CD4-positive, alpha-beta memory T cell (primary cell): Measurements from ENCODE around the gene SGCA. TPM values are rescaled to one million over a fixed set of nuclear protein-coding genes. Genes with fewer than 3 reads are reported as not detected.
A peak's percentile ranks its signal among the peaks of the same experiment; 100 is the strongest.

Source experiments
- CTCF ChIA-PET: fragments of 350-600 bp; sonication (Branson Sonifier 250); formaldehyde crosslinking; loops from one replicate; lab custom pipeline; 2021; ENCODE audit warnings: inconsistent platforms; ENCODE audit not compliant: partially characterized antibody; lab: Charles Lee
- POLR2A ChIA-PET: fragments of 350-600 bp; sonication (Branson Sonifier 250); formaldehyde crosslinking; loops from one replicate; lab custom pipeline; 2021; ENCODE audit not compliant: partially characterized antibody; lab: Charles Lee
- DNase-seq, 5 donors: peaks; one replicate each; pipeline versions ENCODE4 v3.0.0 to v3.0.0-alpha.2; 2020 to 2022; ENCODE audit warnings: mixed read lengths in 1 of 5
- H3K27ac ChIP-seq: one replicate; pipeline ENCODE4 v1.7.0; 2013; ENCODE audit warnings: low read depth, low read length
- H3K27me3 ChIP-seq: 2 replicates; pipeline ENCODE4 v1.7.0; 2013; ENCODE audit warnings: mild to moderate bottlenecking, low read length, moderate library complexity; ENCODE audit not compliant: insufficient read depth
- H3K36me3 ChIP-seq: 2 replicates; pipeline ENCODE4 v1.7.0; 2013; ENCODE audit warnings: mild to moderate bottlenecking, low read length, moderate library complexity; ENCODE audit not compliant: insufficient read depth
- H3K4me1 ChIP-seq: 2 replicates; pipeline ENCODE4 v1.7.0; 2013; ENCODE audit warnings: mild to moderate bottlenecking, low read length, moderate library complexity; ENCODE audit not compliant: insufficient read depth
- H3K4me3 ChIP-seq, 2 donors: one replicate each; pipeline ENCODE4 v1.7.0; 2013; ENCODE audit warnings: low read length in 2 of 2, mild to moderate bottlenecking in 1 of 2
- H3K9me3 ChIP-seq, 2 donors: one replicate each; pipeline ENCODE4 v1.7.0; 2013; ENCODE audit warnings: low read length in 2 of 2, control low read depth in 1 of 2; ENCODE audit not compliant: control insufficient read depth in 1 of 2
- H3K27ac Mint-ChIP-seq, 7 donors: one replicate each; pipeline ENCODE4 v1.8.0; 2020 to 2021; ENCODE audit warnings: mixed read lengths in 7 of 7, mild to moderate bottlenecking in 6 of 7, inconsistent platforms in 3 of 7, moderate library complexity in 3 of 7
- H3K27me3 Mint-ChIP-seq, 2 donors: one replicate each; pipeline ENCODE4 v1.8.0; 2020 to 2021; ENCODE audit warnings: mixed read lengths in 2 of 2
- H3K36me3 Mint-ChIP-seq, 2 donors: one replicate each; pipeline ENCODE4 v1.8.0; 2020 to 2021; ENCODE audit warnings: mixed read lengths in 2 of 2, inconsistent platforms in 1 of 2, mild to moderate bottlenecking in 1 of 2
- H3K4me1 Mint-ChIP-seq, 4 donors: one replicate each; pipeline ENCODE4 v1.8.0; 2020 to 2021; ENCODE audit warnings: mixed read lengths in 4 of 4, mild to moderate bottlenecking in 1 of 4
- H3K4me3 Mint-ChIP-seq, 8 donors: one replicate each; pipeline ENCODE4 v1.8.0; 2020 to 2021; ENCODE audit warnings: mixed read lengths in 8 of 8, mild to moderate bottlenecking in 7 of 8, moderate library complexity in 6 of 8, inconsistent platforms in 3 of 8
- H3K9me3 Mint-ChIP-seq, 8 donors: one replicate each; pipeline ENCODE4 v1.8.0; 2020 to 2021; ENCODE audit warnings: mixed read lengths in 8 of 8, mild to moderate bottlenecking in 5 of 8, inconsistent platforms in 3 of 8, moderate library complexity in 1 of 8
- intact Hi-C: fragments of 100-400 bp; cut with micrococcal nuclease; formaldehyde crosslinking; loops from one replicate; pipeline ENCODE4 v1.15.1; 2023
- polyA plus RNA-seq, 2 donors: library from polyadenylated mRNA; unstranded; fragments of 300-500 nt; fragmentation: Illumina TruSeq; gene quantifications; one replicate each; pipeline ENCODE4 v1.2.3, GENCODE V29; 2021
- total RNA-seq, 2 experiments: library from RNA; stranded (reverse); gene quantifications; one replicate each; pipeline ENCODE4 v1.2.3, GENCODE V29; 2021

The SGCA gene
- total and polyA plus RNA-seq, 4 experiments from 2014 or later: not detected

GRCh38 chr17:50165466-50165865 is 339 bp upstream of the SGCA start:
- peak in 1 of 5 donors; percentile 31 for DNase-seq
- Histone ChIP-seq H3K4me1 (peaks cover 30% of the 10 kb centered on the region), H3K27me3 (no peaks in the 10 kb centered on the region), H3K9me3 (no peaks in the 10 kb centered on the region), H3K27ac (no peak overlapping the region), H3K36me3 (no peaks in the 10 kb centered on the region), H3K4me3 (no peak overlapping the region)
- Mint-ChIP-seq H3K36me3 (peaks cover 0 to 3% of the 10 kb centered on the region in 2 donors), H3K4me1 (peaks cover 24 to 47% (median 30%) of the 10 kb centered on the region in 4 donors), H3K27ac (peak overlapping the region in 5 of 7 donors; percentile 55 to 75 (median 63)), H3K9me3 (peaks cover 0 to 3% (median 0%) of the 10 kb centered on the region in 8 donors), H3K4me3 (no peak overlapping the region), H3K27me3 (peaks cover 2 to 3% of the 10 kb centered on the region in 2 donors)
- CTCF ChIA-PET: interaction anchor here (0.9 to 1.6 kb wide), 6 partner anchors 10 to 71 kb away, joined by 3 to 7 read pairs (median 4); no protein-coding TSS in a partner anchor
- intact Hi-C loops: no loop called here
- POLR2A ChIA-PET: interaction anchor here (1.1 kb wide), 1 partner anchor 14 kb away, joined by 3 read pairs; no protein-coding TSS in a partner anchor

- POLR2A ChIA-PET: interaction anchor here (1.1 kb wide), 1 partner anchor 15 kb away, joined by 3 read pairs; no protein-coding TSS in a partner anchor
- CTCF ChIA-PET: interaction anchor here (1.6 to 3.3 kb wide), 2 partner anchors 11 to 28 kb away, joined by 7 to 28 read pairs; no protein-coding TSS in a partner anchor
Measured at GRCh38 chr17:50166518-50167181, 845 bp downstream of the SGCA start.

GRCh38 chr17:50167371-50167770 is 1.6 kb downstream of the SGCA start:
- peak in 1 of 5 donors; percentile 17 for DNase-seq
- Mint-ChIP-seq H3K27me3 (peaks cover 2 to 3% of the 10 kb centered on the region in 2 donors), H3K9me3 (peaks cover 0 to 3% (median 0%) of the 10 kb centered on the region in 8 donors), H3K36me3 (peaks cover 0 to 3% of the 10 kb centered on the region in 2 donors), H3K4me3 (no peak overlapping the region), H3K4me1 (peaks cover 13 to 30% (median 15%) of the 10 kb centered on the region in 4 donors), H3K27ac (no peak overlapping the region)
- intact Hi-C loops: no loop called here
- POLR2A ChIA-PET: no interaction called here
- Histone ChIP-seq H3K27ac (no peak overlapping the region), H3K27me3 (no peaks in the 10 kb centered on the region), H3K4me3 (no peak overlapping the region), H3K36me3 (no peaks in the 10 kb centered on the region), H3K4me1 (peaks cover 14% of the 10 kb centered on the region), H3K9me3 (no peaks in the 10 kb centered on the region)
- CTCF ChIA-PET: interaction anchor here (1.6 to 3.3 kb wide), 2 partner anchors 11 to 27 kb away, joined by 10 to 28 read pairs; no protein-coding TSS in a partner anchor

More at GRCh38 chr17:50166518-50167181, 845 bp downstream of the SGCA start:
- intact Hi-C loops: no loop called here
- no peak overlapping the region for H3K4me3 Mint-ChIP-seq
- H3K27me3 ChIP-seq: no peaks in the 10 kb centered on the region
- DNase-seq: peak in 1 of 5 donors; percentile 6
- H3K27me3 Mint-ChIP-seq: peaks cover 2 to 3% of the 10 kb centered on the region in 2 donors
- peaks cover 0 to 3% (median 0%) of the 10 kb centered on the region in 8 donors for H3K9me3 Mint-ChIP-seq
- peaks cover 21% of the 10 kb centered on the region for H3K4me1 ChIP-seq
- H3K9me3 ChIP-seq: no peaks in the 10 kb centered on the region
- H3K27ac ChIP-seq: no peak overlapping the region
- no peak overlapping the region for H3K4me3 ChIP-seq
- H3K36me3 Mint-ChIP-seq: peaks cover 0 to 3% of the 10 kb centered on the region in 2 donors
- H3K27ac Mint-ChIP-seq: peak overlapping the region in 2 of 7 donors; percentile 25 to 35
- no peaks in the 10 kb centered on the region for H3K36me3 ChIP-seq
- peaks cover 17 to 38% (median 21%) of the 10 kb centered on the region in 4 donors for H3K4me1 Mint-ChIP-seq

- H3K36me3 Mint-ChIP-seq: peaks cover 0 to 3% of the 10 kb centered on the region in 2 donors
- H3K27me3 Mint-ChIP-seq: peaks cover 2 to 3% of the 10 kb centered on the region in 2 donors
- intact Hi-C loops: no loop called here
- Histone ChIP-seq H3K36me3 (no peaks in the 10 kb centered on the region), H3K27me3 (no peaks in the 10 kb centered on the region), H3K4me1 (peaks cover 10% of the 10 kb centered on the region), H3K9me3 (no peaks in the 10 kb centered on the region), H3K4me3 (no peak overlapping the region), H3K27ac (no peak overlapping the region)
- H3K4me1 Mint-ChIP-seq: peaks cover 10 to 24% (median 11%) of the 10 kb centered on the region in 4 donors
- peaks cover 0 to 3% (median 0%) of the 10 kb centered on the region in 8 donors for H3K9me3 Mint-ChIP-seq
- ChIA-PET POLR2A (interaction anchor here (2.4 kb wide), 1 partner anchor 19 kb away, joined by 7 read pairs; no protein-coding TSS in a partner anchor), CTCF (interaction anchor here (1.0 to 3.3 kb wide), 7 partner anchors 10 to 129 kb away, joined by 3 to 28 read pairs (median 10); no protein-coding TSS in a partner anchor)
- DNase-seq: no peak
- H3K27ac Mint-ChIP-seq: peak overlapping the region in 5 of 7 donors; percentile 74 to 89 (median 85)
- peak overlapping the region in 2 of 8 donors; percentile 74 to 76 for H3K4me3 Mint-ChIP-seq
Measured at GRCh38 chr17:50168319-50168718, 2.5 kb downstream of the SGCA start.

GRCh38 chr17:50169121-50169764 is 3.4 kb downstream of the SGCA start:
- H3K36me3 ChIP-seq: no peaks in the 10 kb centered on the region
- no peak overlapping the region for H3K27ac ChIP-seq
- H3K4me1 Mint-ChIP-seq: peaks cover 10 to 19% (median 11%) of the 10 kb centered on the region in 4 donors
- intact Hi-C loops: loop anchor here (1.0 kb wide), 1 partner anchor 29 kb away; no protein-coding TSS in a partner anchor
- H3K36me3 Mint-ChIP-seq: peaks cover 0 to 3% of the 10 kb centered on the region in 2 donors
- POLR2A ChIA-PET: interaction anchor here (0.6 to 2.4 kb wide), 6 partner anchors 9 to 75 kb away, joined by 3 to 7 read pairs (median 4); no protein-coding TSS in a partner anchor
- DNase-seq: peak; percentile 71 to 81 (median 72)
- peak overlapping the region in 1 of 2 donors; percentile 35 for H3K4me3 ChIP-seq
- H3K4me1 ChIP-seq: peaks cover 10% of the 10 kb centered on the region
- H3K27me3 ChIP-seq: no peaks in the 10 kb centered on the region
- peaks cover 0 to 3% (median 0%) of the 10 kb centered on the region in 8 donors for H3K9me3 Mint-ChIP-seq
- peak overlapping the region; percentile 37 to 89 (median 81) for H3K27ac Mint-ChIP-seq
- H3K27me3 Mint-ChIP-seq: peaks cover 2 to 3% of the 10 kb centered on the region in 2 donors
- no peaks in the 10 kb centered on the region for H3K9me3 ChIP-seq
- peak overlapping the region; percentile 25 to 87 (median 65) for H3K4me3 Mint-ChIP-seq
- CTCF ChIA-PET: interaction anchor here (0.6 to 5.3 kb wide), 22 partner anchors 8 to 172 kb away, joined by 3 to 38 read pairs (median 5); no protein-coding TSS in a partner anchor

GRCh38 chr17:50169881-50170459 is 4.2 kb downstream of the SGCA start:
- Histone ChIP-seq H3K4me1 (peaks cover 10% of the 10 kb centered on the region), H3K36me3 (no peaks in the 10 kb centered on the region), H3K27me3 (no peaks in the 10 kb centered on the region), H3K4me3 (no peak overlapping the region), H3K9me3 (no peaks in the 10 kb centered on the region), H3K27ac (no peak overlapping the region)
- Mint-ChIP-seq H3K27me3 (peaks cover 2 to 3% of the 10 kb centered on the region in 2 donors), H3K27ac (peak overlapping the region in 1 of 7 donors; percentile 85), H3K9me3 (peaks cover 0 to 3% (median 0%) of the 10 kb centered on the region in 8 donors), H3K4me3 (no peak overlapping the region), H3K36me3 (peaks cover 0 to 3% of the 10 kb centered on the region in 2 donors), H3K4me1 (peaks cover 10 to 19% (median 11%) of the 10 kb centered on the region in 4 donors)
- intact Hi-C loops: loop anchor here (1.0 kb wide), 1 partner anchor 28 kb away; no protein-coding TSS in a partner anchor
- no peak for DNase-seq
- POLR2A ChIA-PET: interaction anchor here (0.6 to 2.4 kb wide), 7 partner anchors 9 to 76 kb away, joined by 3 to 7 read pairs (median 3); no protein-coding TSS in a partner anchor
- CTCF ChIA-PET: interaction anchor here (0.6 to 5.3 kb wide), 24 partner anchors 8 to 1114 kb away, joined by 3 to 38 read pairs (median 5); no protein-coding TSS in a partner anchor
